NCI-H2107 treated with DMSO at 0.1 percent for 48 hours (cell line): Measurements from ENCODE around the gene TMEM168.

Experiments used
- DNase-seq: peaks from one replicate; lab custom pipeline; 2025; ENCODE audit not compliant: unreplicated experiment; lab: John Stamatoyannopoulos, UW

The TMEM168 gene

DNA sequence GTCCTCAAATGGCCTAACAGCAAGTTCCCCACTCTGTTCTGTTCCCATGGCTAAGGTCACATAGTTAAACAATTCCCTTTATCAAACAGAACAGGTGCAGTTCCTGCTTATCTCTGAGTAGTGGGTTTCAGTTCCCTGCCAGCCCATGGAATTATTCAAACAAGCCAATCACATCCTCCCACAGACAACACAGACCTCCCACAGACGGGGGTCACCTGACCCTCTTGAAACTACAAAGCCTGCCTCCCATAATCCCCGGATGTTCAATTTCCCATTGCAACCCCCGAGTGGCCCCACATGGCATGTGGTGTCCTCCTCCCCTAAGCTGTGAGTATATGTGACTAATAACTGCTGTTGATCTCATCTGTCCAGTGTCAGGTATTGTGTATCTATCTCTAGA lies 64.1 kb downstream of the TMEM168 start:
- no peak for DNase-seq

DNA sequence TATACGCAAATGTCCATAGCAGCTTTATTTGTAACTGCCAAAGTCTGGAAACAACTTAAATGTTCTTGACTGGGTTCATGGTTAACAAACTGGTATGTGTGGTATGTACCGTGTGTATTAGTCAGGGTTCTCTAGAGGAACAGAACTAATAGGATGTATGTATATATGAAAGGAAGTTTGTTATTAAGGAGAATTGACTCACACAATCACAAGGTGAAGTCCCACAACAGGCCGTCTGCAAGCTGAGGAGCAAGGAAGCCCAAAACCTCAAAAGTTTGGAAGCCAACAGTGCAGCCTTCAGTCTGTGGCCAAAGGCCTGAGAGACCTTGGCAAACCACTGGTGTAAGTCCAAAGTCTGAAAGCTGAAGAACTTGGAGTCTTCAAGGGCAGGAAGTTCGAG lies 66.8 kb downstream of the TMEM168 start:
- no peak for DNase-seq

GRCh38 chr7:112721366-112721765 lies 68.8 kb downstream of the TMEM168 start:
- DNase-seq, result no peak

- no peak for DNase-seq
Observed at GRCh38 chr7:112715525-112715924, 74.7 kb downstream of the TMEM168 start.

DNA sequence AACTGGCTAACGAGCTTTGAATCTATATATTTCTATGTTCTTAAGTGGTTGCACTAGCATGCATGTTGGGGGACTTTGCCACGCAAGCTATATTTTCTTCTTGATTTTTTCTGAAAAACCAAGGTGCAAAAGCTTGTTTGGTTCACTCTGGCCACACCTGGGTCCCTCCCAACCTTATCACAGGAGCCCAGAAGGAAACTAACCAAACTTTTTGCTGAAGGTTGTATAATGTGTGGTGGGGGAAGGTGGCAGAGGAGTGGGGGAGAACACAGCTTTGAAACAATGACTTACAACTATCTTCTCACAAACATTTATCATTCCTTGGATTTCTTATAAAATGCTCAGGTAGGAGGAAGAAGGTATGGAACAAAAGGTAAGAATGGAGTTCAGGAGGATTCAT lies 75.3 kb downstream of the TMEM168 start:
- DNase-seq, result no peak
